Sigmoid colon (tissue), 4 donors: ENCODE results near the gene STYXL2.

Source experiments
- POLR2A ChIP-seq, 2 donors: fragments of 450-650 bp; IDR thresholded peaks; one replicate each; pipeline ENCODE4 v1.6.1; 2016; ENCODE audit warnings: antibody characterized with exemption in 2 of 2, mild to moderate bottlenecking in 2 of 2, moderate library complexity in 2 of 2
- POLR2AphosphoS5 ChIP-seq, 4 donors: sonication (generic); formaldehyde crosslinking; IDR thresholded peaks; one replicate each; pipeline ENCODE4 v1.6.1; 2017; ENCODE audit warnings: antibody characterized with exemption in 4 of 4
- TF ChIP-seq, protein P1 (sequence below), 4 experiments: fragments of 450-650 bp in 3 of 4; fragments of 200-600 bp in 1 of 4; IDR thresholded peaks; one replicate each; pipeline ENCODE4 v1.5.1; 2016 to 2019; ENCODE audit warnings: antibody characterized with exemption in 4 of 4, mild to moderate bottlenecking in 3 of 4, moderate library complexity in 2 of 4

DNA sequence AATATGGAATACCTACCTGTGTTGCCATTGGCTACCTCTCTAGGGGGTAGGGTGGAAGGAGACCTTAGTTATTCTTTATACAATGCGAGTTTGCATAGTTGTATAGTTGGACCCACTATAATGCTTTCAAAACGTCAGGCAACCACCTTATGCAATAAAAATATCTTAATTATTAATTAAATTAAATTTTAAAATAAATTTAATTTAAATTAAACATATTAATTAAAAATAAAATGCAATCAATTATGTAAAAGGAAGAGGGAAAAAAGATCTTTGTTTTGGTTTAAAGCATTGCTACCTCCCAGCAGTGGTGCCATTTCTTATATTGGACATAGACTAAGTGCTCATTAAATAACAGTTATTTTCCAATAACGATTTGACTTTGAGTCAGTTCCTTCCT lies 26.0 kb upstream of the STYXL2 start:
- TF ChIP-seq POLR2A (IDR thresholded peaks at IDR 0.05) = no peak
- TF ChIP-seq, protein P1, sequence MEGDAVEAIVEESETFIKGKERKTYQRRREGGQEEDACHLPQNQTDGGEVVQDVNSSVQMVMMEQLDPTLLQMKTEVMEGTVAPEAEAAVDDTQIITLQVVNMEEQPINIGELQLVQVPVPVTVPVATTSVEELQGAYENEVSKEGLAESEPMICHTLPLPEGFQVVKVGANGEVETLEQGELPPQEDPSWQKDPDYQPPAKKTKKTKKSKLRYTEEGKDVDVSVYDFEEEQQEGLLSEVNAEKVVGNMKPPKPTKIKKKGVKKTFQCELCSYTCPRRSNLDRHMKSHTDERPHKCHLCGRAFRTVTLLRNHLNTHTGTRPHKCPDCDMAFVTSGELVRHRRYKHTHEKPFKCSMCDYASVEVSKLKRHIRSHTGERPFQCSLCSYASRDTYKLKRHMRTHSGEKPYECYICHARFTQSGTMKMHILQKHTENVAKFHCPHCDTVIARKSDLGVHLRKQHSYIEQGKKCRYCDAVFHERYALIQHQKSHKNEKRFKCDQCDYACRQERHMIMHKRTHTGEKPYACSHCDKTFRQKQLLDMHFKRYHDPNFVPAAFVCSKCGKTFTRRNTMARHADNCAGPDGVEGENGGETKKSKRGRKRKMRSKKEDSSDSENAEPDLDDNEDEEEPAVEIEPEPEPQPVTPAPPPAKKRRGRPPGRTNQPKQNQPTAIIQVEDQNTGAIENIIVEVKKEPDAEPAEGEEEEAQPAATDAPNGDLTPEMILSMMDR (IDR thresholded peaks at IDR 0.05) = no peak
- TF ChIP-seq POLR2AphosphoS5 (IDR thresholded peaks at IDR 0.05) = no peak
